Endothelial cell of umbilical vein (primary cell): ENCODE data around the gene PLPPR4.

Experiments
- CTCF ChIP-seq, 2 donors: IDR thresholded peaks; 1 replicate in 1 of 2; 2 replicates in 1 of 2; pipeline ENCODE4 v1.5.1; 2011; ENCODE audit warnings: low read length in 2 of 2, mild to moderate bottlenecking in 2 of 2, moderate library complexity in 2 of 2, control low read depth in 1 of 2, inconsistent platforms in 1 of 2, low read depth in 1 of 2; ENCODE audit not compliant: insufficient read depth in 1 of 2; ENCODE audit errors: extremely low read depth in 1 of 2
- EZH2 ChIP-seq: IDR thresholded peaks from 2 replicates; pipeline ENCODE4 v1.6.1; 2012; ENCODE audit warnings: borderline replicate concordance, low read depth, mild to moderate bottlenecking, moderate library complexity, low read length, inconsistent platforms; ENCODE audit not compliant: severe bottlenecking
- GATA2 ChIP-seq: IDR thresholded peaks from 2 replicates; pipeline ENCODE4 v1.7.0; 2011; ENCODE audit warnings: low read depth, mild to moderate bottlenecking, moderate library complexity, mixed read lengths, low read length; ENCODE audit not compliant: insufficient read length, insufficient read depth
- MAX ChIP-seq: IDR thresholded peaks from 2 replicates; pipeline ENCODE4 v1.6.1; 2011; ENCODE audit not compliant: insufficient read depth, insufficient read length
- POLR2A ChIP-seq: IDR thresholded peaks from 2 replicates; pipeline ENCODE4 v1.6.1; 2012; ENCODE audit warnings: low read depth, mild to moderate bottlenecking, control low read depth, low read length
- POLR2AphosphoS5 ChIP-seq: IDR thresholded peaks from 2 replicates; pipeline ENCODE4 v1.6.1; 2012; ENCODE audit warnings: low read depth, mild to moderate bottlenecking, control low read depth, low read length, moderate library complexity; ENCODE audit not compliant: insufficient read depth

- TF ChIP-seq CTCF (IDR thresholded peaks at IDR 0.05; ENCODE audit: extremely low read depth in 1 of 2, insufficient read depth in 1 of 2, low read depth in 1 of 2, low read length in 2 of 2) (no peak), POLR2A (no peak), POLR2AphosphoS5 (no peak), EZH2 (no peak), MAX (no peak), GATA2 (no peak)
These were observed 23.7 kb upstream of the PLPPR4 start for GRCh38 chr1:99240621-99241020.
